ENCODE results near the gene COL4A6. TPM values are rescaled to one million over a fixed set of nuclear protein-coding genes. Genes with fewer than 3 reads are reported as not detected.

The COL4A6 gene
- total RNA-seq, 1 donor from 2014 or later: 40.5 TPM

- Histone ChIP-seq H3K9ac (no peak overlapping the region), H3K79me2 (ENCODE audit: low read depth) (no peaks in the 10 kb centered on the region), H3K4me1 (peaks cover 17% of the 10 kb centered on the region), H3K4me2 (no peak overlapping the region), H3F3A (ENCODE audit: low read depth) (no peaks in the 10 kb centered on the region), H3K27me3 (no peaks in the 10 kb centered on the region), H3K9me3 (ENCODE audit: low read depth) (no peaks in the 10 kb centered on the region), H3K4me3 (no peak overlapping the region), H2AFZ (replicated peaks) (no peak overlapping the region), H4K20me1 (ENCODE audit: low read depth) (no peaks in the 10 kb centered on the region), H3K27ac (no peak overlapping the region), H3K36me3 (no peaks in the 10 kb centered on the region)
- no peaks in the 10 kb centered on the region for H3K9me3 Mint-ChIP-seq
- H3K27ac Mint-ChIP-seq: peak overlapping the region; percentile 6
- no peak for DNase-seq (ENCODE audit: low spot score)
- H3K4me3 Mint-ChIP-seq: no peak overlapping the region
- peaks cover 18% of the 10 kb centered on the region for H3K36me3 Mint-ChIP-seq
- peaks cover 35% of the 10 kb centered on the region for H3K4me1 Mint-ChIP-seq
- H3K27me3 Mint-ChIP-seq (ENCODE audit: insufficient read depth, low read depth): no peaks in the 10 kb centered on the region
- TF ChIP-seq CTCF (IDR thresholded peaks at IDR 0.05) (no peak), EZH2 (IDR thresholded peaks at IDR 0.05) (no peak), EZH2phosphoT487 (IDR thresholded peaks at IDR 0.05) (no peak)
Observed at GRCh38 chrX:108419401-108419800, 18.8 kb downstream of the COL4A6 start.

- Mint-ChIP-seq H3K4me3 (no peak overlapping the region), H3K4me1 (peaks cover 49% of the 10 kb centered on the region), H3K27ac (peak overlapping the region; percentile 68), H3K9me3 (no peaks in the 10 kb centered on the region), H3K36me3 (peaks cover 22% of the 10 kb centered on the region), H3K27me3 (ENCODE audit: insufficient read depth, low read depth) (no peaks in the 10 kb centered on the region)
- H3K4me2 ChIP-seq: no peak overlapping the region
- H3K9ac ChIP-seq: no peak overlapping the region
- no peak for DNase-seq (ENCODE audit: low spot score)
- H3F3A ChIP-seq (ENCODE audit: low read depth): no peaks in the 10 kb centered on the region
- H3K27ac ChIP-seq: no peak overlapping the region
- H3K36me3 ChIP-seq: no peaks in the 10 kb centered on the region
- H3K4me1 ChIP-seq: peaks cover 17% of the 10 kb centered on the region
- TF ChIP-seq CTCF (IDR thresholded peaks at IDR 0.05) (no peak), EZH2phosphoT487 (IDR thresholded peaks at IDR 0.05) (no peak), EZH2 (IDR thresholded peaks at IDR 0.05) (no peak)
- no peaks in the 10 kb centered on the region for H3K79me2 ChIP-seq (ENCODE audit: low read depth)
- no peaks in the 10 kb centered on the region for H4K20me1 ChIP-seq (ENCODE audit: low read depth)
- H2AFZ ChIP-seq (replicated peaks): no peak overlapping the region
- no peaks in the 10 kb centered on the region for H3K9me3 ChIP-seq (ENCODE audit: low read depth)
- H3K4me3 ChIP-seq: no peak overlapping the region
- no peaks in the 10 kb centered on the region for H3K27me3 ChIP-seq
Observed at GRCh38 chrX:108417257-108417656, 21.0 kb downstream of the COL4A6 start.

GRCh38 chrX:108415891-108416290, 22.3 kb downstream of the COL4A6 start:
- H3K4me3 ChIP-seq: no peak overlapping the region
- peaks cover 22% of the 10 kb centered on the region for H3K36me3 Mint-ChIP-seq
- H3K27me3 Mint-ChIP-seq (ENCODE audit: insufficient read depth, low read depth): no peaks in the 10 kb centered on the region
- H3K9me3 ChIP-seq (ENCODE audit: low read depth): no peaks in the 10 kb centered on the region
- H3K27ac Mint-ChIP-seq: peak overlapping the region; percentile 15
- peaks cover 62% of the 10 kb centered on the region for H3K4me1 Mint-ChIP-seq
- H3F3A ChIP-seq (ENCODE audit: low read depth): no peaks in the 10 kb centered on the region
- no peak for DNase-seq (ENCODE audit: low spot score)
- H2AFZ ChIP-seq (replicated peaks): no peak overlapping the region
- H3K36me3 ChIP-seq: no peaks in the 10 kb centered on the region
- no peaks in the 10 kb centered on the region for H4K20me1 ChIP-seq (ENCODE audit: low read depth)
- H3K9ac ChIP-seq: no peak overlapping the region
- H3K4me2 ChIP-seq: no peak overlapping the region
- peaks cover 22% of the 10 kb centered on the region for H3K4me1 ChIP-seq
- H3K9me3 Mint-ChIP-seq: no peaks in the 10 kb centered on the region
- no peak overlapping the region for H3K27ac ChIP-seq
- H3K27me3 ChIP-seq: no peaks in the 10 kb centered on the region
- H3K4me3 Mint-ChIP-seq: no peak overlapping the region
- TF ChIP-seq CTCF (IDR thresholded peaks at IDR 0.05): no peak
- no peak for TF ChIP-seq EZH2 (IDR thresholded peaks at IDR 0.05)
- no peak for TF ChIP-seq EZH2phosphoT487 (IDR thresholded peaks at IDR 0.05)
- H3K79me2 ChIP-seq (ENCODE audit: low read depth): no peaks in the 10 kb centered on the region

Data from neural progenitor cell (in vitro differentiated cells).